HG03520 (cell line): ENCODE measurements around the gene OSBPL10.

Experiments
- ATAC-seq: cut with Tn5 transposase; IDR thresholded peaks from one replicate; pipeline ENCODE4 v1.9.1; 2021; ENCODE audit warnings: mild to moderate bottlenecking, moderate library complexity; ENCODE audit not compliant: unreplicated experiment

The OSBPL10 gene

DNA sequence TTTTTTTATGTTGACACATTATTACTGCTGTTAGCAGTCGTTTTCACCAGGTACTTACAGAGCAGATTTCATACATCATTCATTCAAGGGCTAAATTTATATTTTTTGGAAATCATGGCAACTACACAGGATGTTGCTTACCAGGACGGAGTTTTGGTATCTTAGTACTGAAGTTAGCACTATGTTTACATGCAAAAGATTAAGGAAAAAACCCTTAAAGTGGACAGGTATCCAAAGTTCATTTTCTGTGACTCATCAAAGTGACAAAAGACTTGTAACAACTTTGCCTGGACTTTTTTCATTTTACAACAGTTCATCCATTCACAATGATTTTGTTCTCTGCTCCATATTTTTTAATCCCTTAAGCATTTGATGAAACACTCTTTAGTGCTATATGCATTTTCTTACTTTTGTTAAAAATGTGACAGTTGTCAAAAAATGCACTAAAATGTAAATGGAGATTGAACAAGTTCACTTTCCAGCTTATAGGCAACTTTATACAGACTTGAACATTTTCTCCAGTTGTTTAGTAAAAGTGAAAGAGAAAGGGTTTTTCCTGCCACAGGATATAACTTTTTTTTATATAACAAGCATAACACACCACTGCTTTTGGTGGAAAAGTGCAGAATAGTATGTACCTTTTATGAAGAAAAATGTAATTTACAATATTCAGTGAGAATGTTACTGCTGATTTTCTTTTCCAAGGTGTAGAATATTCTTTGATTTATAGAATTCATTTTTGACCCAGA lies 344.2 kb downstream of the OSBPL10 start:
- no peak for ATAC-seq

DNA sequence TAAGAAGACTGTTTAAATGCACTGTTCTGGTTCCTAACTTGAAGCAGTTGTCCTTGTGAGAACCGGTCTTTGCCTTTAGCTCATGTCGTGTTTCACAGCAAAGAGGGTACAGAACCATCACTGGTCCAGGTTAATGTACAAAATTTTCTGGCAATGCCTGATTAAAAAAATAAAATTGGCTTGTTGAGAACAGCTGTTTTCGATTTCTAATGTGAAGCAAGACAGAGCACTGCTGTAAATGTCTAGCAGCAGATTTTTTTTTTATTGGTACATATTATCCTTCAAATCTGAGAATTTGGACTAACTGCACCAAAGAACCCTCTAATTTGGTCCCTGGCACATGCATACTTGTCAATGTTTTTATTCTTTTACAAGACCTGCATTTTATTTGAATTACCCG lies 345.0 kb downstream of the OSBPL10 start:
- no peak for ATAC-seq

DNA sequence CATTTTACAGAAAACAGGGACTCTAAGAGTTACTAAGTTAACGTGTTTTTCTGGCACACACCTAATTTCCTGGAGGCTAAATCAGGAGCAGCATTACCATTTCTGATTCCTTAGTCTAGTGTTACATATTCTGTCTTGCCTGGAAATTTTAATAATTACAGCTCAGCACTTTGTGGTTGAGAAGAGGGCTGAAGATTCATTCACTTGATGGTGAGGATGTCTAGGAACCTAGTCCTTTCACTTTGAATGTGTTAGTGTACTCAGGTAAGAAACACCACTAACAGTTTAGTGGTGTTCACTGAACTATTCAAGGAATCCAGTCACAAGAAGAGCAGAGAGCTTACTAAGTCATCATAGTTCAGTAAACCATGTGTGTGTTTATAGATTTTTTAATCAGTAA lies 345.5 kb downstream of the OSBPL10 start:
- ATAC-seq: no peak

DNA sequence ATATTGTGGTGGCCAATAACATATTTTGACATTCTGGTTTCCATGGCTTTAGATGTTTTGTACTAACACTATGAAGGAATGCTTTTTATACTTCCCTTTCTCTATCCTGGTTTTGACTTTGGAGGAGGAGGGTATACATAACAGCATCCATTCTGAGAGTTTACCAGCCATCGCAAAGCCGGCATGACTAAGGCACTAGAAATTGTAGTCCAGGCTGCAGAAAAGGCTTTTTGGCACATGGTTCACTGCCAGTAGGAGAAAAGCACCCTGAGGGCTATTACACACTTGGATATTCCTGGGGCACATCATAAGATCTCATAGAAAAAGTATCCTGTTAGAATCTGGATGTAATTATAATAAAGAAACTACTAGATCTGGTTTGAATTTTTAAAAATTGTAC lies 346.6 kb downstream of the OSBPL10 start:
- no peak for ATAC-seq

DNA sequence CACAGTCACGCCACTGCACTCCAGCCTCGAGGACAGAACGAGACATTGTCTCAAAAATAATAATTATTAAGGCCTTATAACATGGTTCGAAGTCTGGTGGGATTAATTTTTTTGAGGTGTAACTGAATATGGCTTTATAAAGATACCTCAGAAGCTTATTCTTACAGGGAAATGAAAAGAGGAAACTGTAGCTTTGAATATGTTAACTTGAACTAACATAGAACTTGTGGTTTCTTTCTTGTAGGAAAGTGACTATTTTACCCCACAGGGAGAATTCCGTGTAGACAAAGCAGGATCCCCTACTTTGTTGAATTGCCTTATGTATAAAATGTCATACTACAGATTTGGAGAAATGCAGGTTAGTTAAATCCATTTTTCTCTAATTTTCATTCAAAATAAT lies 352.0 kb downstream of the OSBPL10 start:
- ATAC-seq: no peak

DNA sequence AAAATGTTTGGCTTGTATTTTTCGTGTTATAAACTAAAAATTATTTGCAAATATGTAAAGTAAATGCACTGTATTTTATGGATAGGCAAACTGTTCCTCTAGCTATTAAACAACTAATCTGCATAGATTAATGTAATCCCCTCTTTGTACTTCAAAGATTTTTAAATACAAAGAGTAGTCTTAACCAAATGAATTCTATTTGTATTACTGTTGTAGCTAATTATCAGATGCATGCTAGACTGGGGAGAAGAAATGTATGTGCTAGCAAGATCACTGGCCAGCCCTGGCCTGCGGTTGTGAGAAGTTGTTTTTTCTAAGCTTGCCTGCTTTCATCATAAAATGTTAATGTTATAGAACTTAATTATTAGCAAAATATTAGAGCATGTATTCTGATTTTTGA lies 355.7 kb downstream of the OSBPL10 start:
- no peak for ATAC-seq

DNA sequence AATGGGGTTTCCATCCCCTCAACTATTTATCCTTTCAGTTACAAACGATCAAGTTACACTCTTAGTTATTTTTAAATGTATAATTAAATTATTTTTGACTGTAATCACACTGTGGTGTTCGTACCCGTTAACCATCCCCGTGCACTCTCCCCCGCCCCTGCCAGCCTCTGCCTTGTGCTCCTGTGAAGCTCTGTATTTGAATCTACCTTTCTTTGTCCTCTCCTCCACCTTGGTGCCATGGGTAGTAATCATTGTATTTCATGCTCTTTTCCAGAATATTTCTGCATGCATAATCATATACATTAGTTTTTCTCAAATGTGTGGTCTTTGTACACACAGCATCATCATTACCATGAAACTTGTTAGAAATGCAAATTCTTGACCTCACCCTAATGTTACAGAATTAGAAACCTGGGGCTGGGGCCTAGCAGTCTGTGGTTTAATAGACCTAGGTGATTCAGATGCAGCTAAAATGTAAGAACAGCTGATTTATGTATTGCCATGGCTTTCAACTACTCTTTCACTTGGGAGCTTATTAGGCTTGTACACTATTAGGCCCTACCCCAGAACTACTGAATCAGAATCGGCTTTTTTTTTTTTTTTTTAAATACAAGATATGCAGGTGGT lies 356.9 kb downstream of the OSBPL10 start:
- ATAC-seq: no peak

DNA sequence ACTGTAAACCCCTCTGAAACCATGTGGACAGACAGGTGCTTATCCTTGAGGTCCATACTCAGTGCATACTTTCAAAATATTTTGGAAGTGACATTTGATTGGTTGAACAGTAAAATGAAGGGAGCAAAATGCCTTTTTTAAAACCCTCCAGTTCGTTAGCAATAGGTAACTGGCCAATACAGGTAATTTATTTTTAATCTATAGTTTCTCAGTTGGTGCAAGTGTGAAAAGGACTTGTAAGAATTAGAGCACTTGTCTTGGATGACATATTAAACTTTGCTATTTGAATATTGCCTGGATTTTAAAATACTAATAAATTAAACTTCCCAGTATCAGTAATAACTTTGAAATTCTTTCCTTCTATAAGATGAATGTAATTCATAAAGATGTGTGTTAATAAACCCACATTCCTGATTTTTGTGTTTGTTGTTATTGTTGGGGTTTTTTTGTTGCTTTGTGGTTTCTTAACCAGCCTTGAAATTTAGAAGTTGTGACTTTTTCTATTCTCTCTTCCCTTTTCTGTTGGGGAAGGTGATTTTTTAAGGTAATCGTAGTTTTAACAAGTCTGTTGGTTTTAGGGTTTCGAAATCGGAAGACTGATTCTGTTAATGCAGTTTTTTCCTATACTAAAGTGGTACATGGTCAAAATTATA lies 358.3 kb downstream of the OSBPL10 start:
- peak; percentile 70 for ATAC-seq

DNA sequence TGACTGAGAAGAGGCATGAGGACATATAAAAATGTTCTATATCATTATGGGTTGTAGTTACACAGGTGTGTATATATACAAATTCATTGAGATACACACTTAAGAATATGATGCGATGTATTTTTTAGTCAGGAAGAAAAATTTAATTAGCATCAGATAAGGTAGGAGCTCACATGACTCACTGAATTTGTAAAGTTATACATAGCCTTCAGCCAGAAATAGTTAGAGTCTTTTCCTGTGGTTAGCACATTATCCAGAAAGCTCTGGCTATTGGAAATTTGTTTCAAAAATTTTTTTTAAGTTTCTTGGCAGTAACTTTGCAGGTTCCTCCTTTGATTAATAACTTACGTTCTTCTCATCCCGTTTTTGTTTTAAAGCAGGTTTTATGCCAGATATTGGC lies 359.7 kb downstream of the OSBPL10 start:
- no peak for ATAC-seq

DNA sequence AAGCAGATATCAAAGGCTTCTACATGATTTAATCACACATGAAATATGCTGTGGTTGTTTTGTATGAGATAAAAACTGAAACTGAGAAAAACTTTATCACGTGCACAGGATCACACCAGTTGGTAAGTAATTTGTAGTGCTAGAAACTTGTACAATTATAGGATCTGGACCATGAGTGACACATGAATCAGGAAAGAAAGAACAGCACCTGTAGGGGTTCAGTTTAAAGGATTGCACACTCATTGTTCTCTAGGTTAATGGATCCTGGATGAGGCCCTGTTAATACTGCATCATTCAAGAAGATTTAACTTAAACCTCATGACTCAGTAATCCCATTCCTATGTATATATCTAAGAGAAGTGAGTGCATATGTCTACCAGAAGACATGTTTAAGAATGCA lies 360.4 kb downstream of the OSBPL10 start:
- ATAC-seq: peak; percentile 35

DNA sequence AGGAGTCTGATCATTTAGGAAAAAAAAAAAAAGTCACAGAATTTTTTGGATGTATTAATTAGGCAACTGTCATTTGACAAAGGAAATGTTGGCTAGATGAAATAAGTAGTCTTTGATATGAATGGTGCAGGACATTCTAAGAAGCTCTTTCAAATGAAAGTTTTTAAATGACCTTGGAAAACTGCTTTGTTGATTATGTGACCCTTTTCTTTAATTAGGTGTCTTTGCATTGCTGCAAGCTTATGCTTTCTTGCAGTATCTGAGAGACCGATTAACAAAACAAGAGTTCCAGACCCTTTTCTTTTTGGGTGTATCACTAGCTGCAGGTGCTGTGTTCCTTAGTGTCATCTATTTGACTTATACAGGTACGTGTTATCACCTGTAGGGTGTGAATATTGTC lies 364.4 kb downstream of the OSBPL10 start:
- ATAC-seq: no peak

DNA sequence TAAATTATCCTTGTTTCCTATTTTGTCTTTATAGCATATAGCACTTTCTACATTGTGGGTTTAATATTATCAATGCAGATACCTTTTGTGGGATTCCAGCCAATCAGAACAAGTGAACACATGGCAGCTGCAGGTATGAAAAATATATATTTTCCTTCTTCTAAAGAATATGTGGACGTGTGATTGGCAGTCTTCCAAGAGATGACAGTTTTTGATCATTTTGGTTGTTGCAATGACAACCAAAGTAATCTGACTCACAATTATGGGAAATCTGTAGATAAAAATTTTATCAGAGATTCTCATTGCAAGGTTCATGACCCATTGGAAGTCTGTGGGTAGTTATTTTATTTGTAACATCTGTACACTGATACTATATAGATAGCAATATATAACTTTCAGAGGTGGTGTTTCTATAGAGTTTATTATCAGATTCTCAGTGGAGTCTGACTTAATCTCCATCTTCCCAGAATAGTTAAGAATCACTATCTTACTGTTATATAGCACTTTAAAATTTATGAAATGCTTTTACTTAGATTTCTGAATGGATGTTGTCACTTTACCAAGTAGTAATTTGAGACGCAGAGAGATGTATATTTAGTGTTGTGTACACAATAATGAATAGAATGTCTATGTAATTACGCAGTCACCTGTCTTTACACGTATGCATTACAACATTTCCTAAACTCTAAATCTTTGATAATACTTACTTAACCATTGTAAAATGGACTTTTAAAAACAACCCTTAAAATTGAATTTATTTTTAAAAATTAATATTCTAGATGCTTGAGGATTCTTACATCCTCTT lies 365.8 kb downstream of the OSBPL10 start:
- no peak for ATAC-seq

DNA sequence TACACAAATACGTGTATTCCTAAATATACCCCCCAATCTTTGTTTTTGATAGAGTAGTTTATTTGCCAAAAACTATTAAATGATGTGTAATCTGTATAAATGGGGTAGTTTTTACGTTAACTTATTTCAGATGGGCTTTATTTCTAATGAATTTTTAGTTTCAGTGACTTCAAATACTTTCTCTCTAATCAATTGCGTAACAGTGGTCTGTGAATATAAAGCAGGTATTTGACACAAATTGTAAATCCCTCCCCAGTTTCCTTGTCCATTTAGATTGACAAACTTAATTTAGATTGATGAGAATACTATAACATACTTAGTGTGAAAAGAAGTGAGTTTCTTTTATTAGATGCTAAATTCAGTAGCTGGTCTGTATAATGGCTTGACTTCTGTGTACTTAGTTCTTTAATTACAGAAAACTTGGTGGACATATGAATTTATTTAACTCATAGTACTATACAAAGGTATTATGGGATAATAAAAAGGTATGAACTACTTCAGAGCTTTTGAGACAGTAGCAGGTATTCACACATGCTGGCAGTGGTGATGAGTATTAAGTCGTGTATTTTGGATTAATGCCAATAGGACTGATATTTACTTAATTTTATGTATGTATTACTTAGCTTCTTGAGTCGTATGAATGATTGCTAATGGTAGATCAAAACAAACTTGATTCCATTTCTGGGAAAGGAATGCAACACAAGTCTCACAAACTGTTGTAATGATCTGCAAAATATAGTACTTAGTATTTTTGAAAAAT lies 366.7 kb downstream of the OSBPL10 start:
- ATAC-seq: no peak

DNA sequence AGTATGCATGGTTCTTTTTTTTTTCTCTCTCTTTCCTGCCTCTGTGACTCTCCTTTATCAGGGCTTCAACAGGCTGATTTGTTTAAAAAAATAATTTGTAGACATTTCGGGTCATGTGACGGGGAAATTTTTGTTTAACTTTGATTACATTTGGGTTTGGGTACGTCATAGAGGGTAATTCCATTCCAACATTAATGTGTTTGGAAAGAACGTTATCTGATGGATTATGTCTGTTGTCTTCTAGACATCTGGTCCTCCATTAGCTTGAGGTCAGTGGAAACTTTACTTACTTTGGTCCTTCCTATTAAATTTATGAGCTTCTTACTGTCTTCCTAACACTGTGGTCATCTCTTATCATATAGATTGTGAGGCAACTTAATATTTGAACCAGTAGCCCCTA lies 367.4 kb downstream of the OSBPL10 start:
- no peak for ATAC-seq

DNA sequence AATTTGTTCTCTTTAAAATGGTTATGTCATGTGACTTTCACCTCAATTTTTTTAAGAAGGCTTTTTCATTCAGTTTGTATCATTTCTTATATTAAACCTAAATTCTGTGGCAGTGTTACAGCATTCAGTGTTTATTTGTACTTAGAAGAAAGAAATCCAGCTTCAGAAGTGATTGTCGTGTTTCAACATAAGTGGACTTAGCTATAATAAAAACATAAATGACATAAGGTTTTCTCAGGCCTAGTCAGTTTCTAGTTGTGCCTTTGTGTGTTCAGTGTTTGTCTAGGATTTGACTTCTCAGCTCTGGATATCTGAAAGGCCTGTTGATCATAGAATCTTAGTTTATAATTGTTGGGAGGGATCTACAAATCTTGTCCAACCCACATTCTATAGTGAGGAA lies 367.9 kb downstream of the OSBPL10 start:
- ATAC-seq: no peak
